ENCODE results near the gene TSPAN18. TPM values are rescaled to one million over a fixed set of nuclear protein-coding genes. Genes with fewer than 3 reads are reported as not detected.

TSPAN18 gene
- total and polyA plus RNA-seq, 3 donors from 2014 or later, result 2.1 to 11.1 (median 5.0) TPM

DNA sequence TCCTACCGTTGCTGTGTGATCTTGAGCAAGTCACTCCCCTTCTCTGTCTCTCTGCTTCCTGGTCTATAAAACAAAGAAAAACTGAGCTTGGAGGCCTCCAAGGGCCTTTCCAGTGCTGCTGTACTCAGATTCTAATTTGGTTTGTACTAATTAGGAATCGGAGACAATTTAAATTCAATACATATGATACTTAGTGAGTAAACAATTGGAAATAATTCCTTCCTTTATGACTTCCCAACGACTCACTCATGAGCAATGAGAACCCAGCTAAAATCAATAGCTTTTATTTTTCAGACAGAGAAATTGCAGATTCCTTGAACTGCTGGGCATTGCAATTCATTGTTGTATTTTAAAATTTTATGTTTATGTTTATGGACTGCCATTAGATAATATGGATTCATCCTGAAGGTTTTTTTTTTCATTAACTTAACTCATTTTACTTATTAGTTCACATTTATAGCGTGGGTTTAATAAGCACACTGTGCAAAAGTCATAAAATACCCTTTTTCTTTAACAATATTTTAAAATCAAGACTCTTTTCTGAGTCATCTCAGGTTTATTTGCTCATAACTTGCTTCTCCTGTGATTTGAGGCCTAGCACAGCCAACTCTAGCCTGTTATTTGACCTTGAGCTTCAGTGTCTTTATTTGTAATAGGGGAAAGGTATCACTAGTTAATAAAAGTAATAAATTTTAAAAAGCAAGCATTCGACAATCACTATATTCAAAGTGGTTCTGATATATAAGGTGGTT, 128.2 kb downstream of the TSPAN18 start:
- Histone ChIP-seq H3K27me3 (no peaks in the 10 kb centered on the region), H3K4me3 (no peak overlapping the region), H3K36me3 (ENCODE audit: low read depth, missing control alignments) (no peaks in the 10 kb centered on the region), H3K9me3 (no peaks in the 10 kb centered on the region), H3K27ac (no peak overlapping the region), H3K4me1 (no peaks in the 10 kb centered on the region)
- TF ChIP-seq, protein P1, sequence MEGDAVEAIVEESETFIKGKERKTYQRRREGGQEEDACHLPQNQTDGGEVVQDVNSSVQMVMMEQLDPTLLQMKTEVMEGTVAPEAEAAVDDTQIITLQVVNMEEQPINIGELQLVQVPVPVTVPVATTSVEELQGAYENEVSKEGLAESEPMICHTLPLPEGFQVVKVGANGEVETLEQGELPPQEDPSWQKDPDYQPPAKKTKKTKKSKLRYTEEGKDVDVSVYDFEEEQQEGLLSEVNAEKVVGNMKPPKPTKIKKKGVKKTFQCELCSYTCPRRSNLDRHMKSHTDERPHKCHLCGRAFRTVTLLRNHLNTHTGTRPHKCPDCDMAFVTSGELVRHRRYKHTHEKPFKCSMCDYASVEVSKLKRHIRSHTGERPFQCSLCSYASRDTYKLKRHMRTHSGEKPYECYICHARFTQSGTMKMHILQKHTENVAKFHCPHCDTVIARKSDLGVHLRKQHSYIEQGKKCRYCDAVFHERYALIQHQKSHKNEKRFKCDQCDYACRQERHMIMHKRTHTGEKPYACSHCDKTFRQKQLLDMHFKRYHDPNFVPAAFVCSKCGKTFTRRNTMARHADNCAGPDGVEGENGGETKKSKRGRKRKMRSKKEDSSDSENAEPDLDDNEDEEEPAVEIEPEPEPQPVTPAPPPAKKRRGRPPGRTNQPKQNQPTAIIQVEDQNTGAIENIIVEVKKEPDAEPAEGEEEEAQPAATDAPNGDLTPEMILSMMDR (IDR thresholded peaks at IDR 0.05), result no peak
- no peak for TF ChIP-seq POLR2A (IDR thresholded peaks at IDR 0.05)
- DNase-seq, result no peak
- intact Hi-C loops (cut with DNase I; ENCODE audit: low total_unique reads), result no loop called here
- 81 to 87% methylated on average over 5 of the region's 5 CpGs for WGBS, 2 donors

DNA sequence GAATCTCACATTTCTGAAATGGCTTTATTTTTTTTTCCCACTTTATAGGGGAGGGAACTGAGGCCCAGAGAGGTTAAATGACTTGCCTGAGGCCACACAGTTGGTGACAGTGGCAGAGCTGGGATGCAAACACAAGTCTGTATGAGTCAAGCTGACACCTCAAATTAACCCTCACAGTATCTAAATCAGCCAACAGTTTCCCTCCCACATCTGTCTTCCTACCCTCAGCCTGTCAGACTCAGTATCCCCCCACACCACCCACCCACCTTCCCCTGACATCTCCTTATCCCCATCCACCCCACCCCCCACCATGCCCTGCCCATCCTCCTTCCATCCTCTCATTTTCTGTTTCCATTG, 128.7 kb downstream of the TSPAN18 start:
- DNase-seq, result no peak

GRCh38 chr11:44857490-44858090, 130.8 kb downstream of the TSPAN18 start:
- Histone ChIP-seq H3K27ac (no peak overlapping the region), H3K4me3 (no peak overlapping the region), H3K27me3 (no peaks in the 10 kb centered on the region), H3K4me1 (peaks cover 3% of the 10 kb centered on the region), H3K36me3 (ENCODE audit: low read depth, missing control alignments) (no peaks in the 10 kb centered on the region), H3K9me3 (no peaks in the 10 kb centered on the region)
- TF ChIP-seq, protein P1 (IDR thresholded peaks at IDR 0.05), result no peak
- WGBS, 2 donors, result 90 to 94% methylated on average over 8 to 11 of the region's 11 CpGs
- intact Hi-C loops (cut with DNase I; ENCODE audit: low total_unique reads), result no loop called here
- no peak for DNase-seq

More for the DNA sequence above, 128.7 kb downstream of the TSPAN18 start:
- Histone ChIP-seq H3K9me3 (no peaks in the 10 kb centered on the region), H3K36me3 (ENCODE audit: low read depth, missing control alignments) (no peaks in the 10 kb centered on the region), H3K27ac (no peak overlapping the region), H3K27me3 (no peaks in the 10 kb centered on the region), H3K4me1 (no peaks in the 10 kb centered on the region), H3K4me3 (no peak overlapping the region)
- intact Hi-C loops (cut with DNase I; ENCODE audit: low total_unique reads), result no loop called here
- no peak for TF ChIP-seq POLR2A (IDR thresholded peaks at IDR 0.05)
- TF ChIP-seq, protein P1 (IDR thresholded peaks at IDR 0.05), result no peak

DNA sequence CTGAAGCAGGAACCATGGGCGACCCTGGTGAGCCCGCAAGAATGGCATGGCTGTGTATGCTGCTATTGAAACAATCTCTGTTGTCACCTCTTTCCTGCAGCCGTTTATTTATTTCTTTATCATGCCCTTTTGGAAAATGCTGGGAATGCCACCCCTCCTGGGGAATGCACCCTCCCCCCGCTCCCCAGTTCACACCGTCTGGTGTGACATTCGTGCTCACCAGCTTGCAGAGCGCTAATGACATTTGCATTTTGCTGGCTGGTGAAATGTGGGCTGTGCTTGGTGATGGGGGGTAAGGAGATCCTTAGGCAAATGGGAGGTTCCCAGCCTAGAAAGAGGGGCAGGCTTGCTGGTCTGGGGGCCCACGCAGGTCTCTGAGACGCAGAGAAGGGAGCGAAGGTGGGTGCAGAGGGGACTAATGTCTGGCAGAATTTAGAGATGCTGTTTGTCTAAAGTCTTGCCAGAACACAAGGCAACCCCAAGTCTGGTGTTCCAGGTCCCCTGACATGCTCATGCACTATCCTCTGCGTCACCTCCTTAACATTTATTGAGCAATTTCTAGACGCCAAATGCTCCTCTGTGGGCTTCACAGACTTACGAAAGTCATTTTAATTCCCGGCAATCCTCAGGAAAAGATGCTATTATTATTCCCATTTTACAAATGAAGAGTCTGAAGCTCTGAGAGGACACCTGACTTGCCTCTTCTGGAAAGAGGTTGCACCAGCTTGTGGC, 132.2 kb downstream of the TSPAN18 start:
- Histone ChIP-seq H3K27ac (no peak overlapping the region), H3K27me3 (no peaks in the 10 kb centered on the region), H3K36me3 (ENCODE audit: low read depth, missing control alignments) (no peaks in the 10 kb centered on the region), H3K4me3 (no peak overlapping the region), H3K9me3 (no peaks in the 10 kb centered on the region), H3K4me1 (peaks cover 5% of the 10 kb centered on the region)
- DNase-seq, result no peak
- TF ChIP-seq POLR2A (IDR thresholded peaks at IDR 0.05), result no peak
- TF ChIP-seq, protein P1 (IDR thresholded peaks at IDR 0.05), result no peak
- intact Hi-C loops (cut with DNase I; ENCODE audit: low total_unique reads), result no loop called here
- 89% methylated on average over 14 of the region's 14 CpGs for WGBS, 2 donors
